ENCODE results near the gene LSR. TPM values are rescaled to one million over a fixed set of nuclear protein-coding genes. Genes with fewer than 3 reads are reported as not detected.

The LSR gene
- total RNA-seq, 2 donors from 2014 or later, result 252 TPM

DNA sequence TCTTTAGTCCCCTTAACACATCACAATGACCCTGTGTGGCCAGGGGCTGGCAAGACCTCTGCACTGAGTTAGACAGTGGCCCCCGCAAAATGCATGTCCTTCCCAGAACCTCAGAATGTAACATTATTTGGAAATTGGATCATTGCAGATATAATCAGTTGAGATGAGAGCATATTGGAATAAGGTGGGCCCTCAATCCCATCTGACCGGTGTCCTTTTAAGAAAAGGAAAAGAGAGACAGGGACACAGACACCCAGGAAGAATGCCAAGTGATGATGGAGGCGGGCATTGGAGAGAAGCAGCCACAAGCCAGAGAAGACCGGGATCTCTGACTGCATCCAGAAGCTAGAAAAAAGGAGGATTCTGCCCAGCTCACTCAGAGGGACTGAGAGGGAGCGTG, 22.1 kb upstream of the LSR start:
- no peak for DNase-seq
- Histone ChIP-seq H3K4me3 (no peak overlapping the region), H3K9ac (ENCODE audit: low read depth in 2 of 2, low read length in 2 of 2) (no peak overlapping the region)

GRCh38 chr19:35228177-35228930, 20.4 kb upstream of the LSR start, which contains the start of gene FAM187B:
Gene FAM187B, minus strand, starts transcription at chr19:35228739. Its CDS starts 59 bp downstream, at chr19:35228680.
- DNase-seq, result no peak
- H3K36me3 ChIP-seq, result no peaks in the 10 kb centered on the region
- H3K9me3 ChIP-seq, result no peaks in the 10 kb centered on the region
- no peak within 1 kb of the TSS for H3K9ac ChIP-seq (ENCODE audit: low read depth in 2 of 2, low read length in 2 of 2)
- no peak within 1 kb of the TSS for H3K27ac ChIP-seq
- H3K4me3 ChIP-seq, result no peak within 1 kb of the TSS
- H3K4me1 ChIP-seq, result no peaks in the 10 kb centered on the region
- intact Hi-C loops (cut with DNase I), result loop anchor here (10.0 kb wide), 1 partner anchor 164 kb away; no protein-coding TSS in a partner anchor
- TF ChIP-seq, protein P1, sequence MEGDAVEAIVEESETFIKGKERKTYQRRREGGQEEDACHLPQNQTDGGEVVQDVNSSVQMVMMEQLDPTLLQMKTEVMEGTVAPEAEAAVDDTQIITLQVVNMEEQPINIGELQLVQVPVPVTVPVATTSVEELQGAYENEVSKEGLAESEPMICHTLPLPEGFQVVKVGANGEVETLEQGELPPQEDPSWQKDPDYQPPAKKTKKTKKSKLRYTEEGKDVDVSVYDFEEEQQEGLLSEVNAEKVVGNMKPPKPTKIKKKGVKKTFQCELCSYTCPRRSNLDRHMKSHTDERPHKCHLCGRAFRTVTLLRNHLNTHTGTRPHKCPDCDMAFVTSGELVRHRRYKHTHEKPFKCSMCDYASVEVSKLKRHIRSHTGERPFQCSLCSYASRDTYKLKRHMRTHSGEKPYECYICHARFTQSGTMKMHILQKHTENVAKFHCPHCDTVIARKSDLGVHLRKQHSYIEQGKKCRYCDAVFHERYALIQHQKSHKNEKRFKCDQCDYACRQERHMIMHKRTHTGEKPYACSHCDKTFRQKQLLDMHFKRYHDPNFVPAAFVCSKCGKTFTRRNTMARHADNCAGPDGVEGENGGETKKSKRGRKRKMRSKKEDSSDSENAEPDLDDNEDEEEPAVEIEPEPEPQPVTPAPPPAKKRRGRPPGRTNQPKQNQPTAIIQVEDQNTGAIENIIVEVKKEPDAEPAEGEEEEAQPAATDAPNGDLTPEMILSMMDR (IDR thresholded peaks at IDR 0.05), result no peak
- H3K27me3 ChIP-seq, result no peaks in the 10 kb centered on the region

More for the DNA sequence above, 22.1 kb upstream of the LSR start:
- no peaks in the 10 kb centered on the region for H3K27me3 ChIP-seq
- intact Hi-C loops (cut with DNase I), result loop anchor here (10.0 kb wide), 1 partner anchor 162 kb away; no protein-coding TSS in a partner anchor
- no peaks in the 10 kb centered on the region for H3K9me3 ChIP-seq
- H3K27ac ChIP-seq, result no peak overlapping the region
- no peaks in the 10 kb centered on the region for H3K4me1 ChIP-seq
- no peaks in the 10 kb centered on the region for H3K36me3 ChIP-seq
- TF ChIP-seq, protein P1 (IDR thresholded peaks at IDR 0.05), result no peak

- Histone ChIP-seq H3K4me3 (no peak overlapping the region), H3K4me1 (no peaks in the 10 kb centered on the region), H3K9ac (ENCODE audit: low read depth in 2 of 2, low read length in 2 of 2) (no peak overlapping the region), H3K27me3 (no peaks in the 10 kb centered on the region), H3K27ac (no peak overlapping the region), H3K36me3 (no peaks in the 10 kb centered on the region), H3K9me3 (no peaks in the 10 kb centered on the region)
- intact Hi-C loops (cut with DNase I), result loop anchor here (10.0 kb wide), 1 partner anchor 165 kb away; no protein-coding TSS in a partner anchor
- no peak for DNase-seq
- TF ChIP-seq, protein P1 (IDR thresholded peaks at IDR 0.05), result no peak
Measured at GRCh38 chr19:35229601-35230000, 19.2 kb upstream of the LSR start.

- TF ChIP-seq, protein P1 (IDR thresholded peaks at IDR 0.05), result no peak
- intact Hi-C loops (cut with DNase I), result no loop called here
- no peak for DNase-seq
Measured at GRCh38 chr19:35231956-35232645, 16.7 kb upstream of the LSR start.

GRCh38 chr19:35232912-35233311, 15.9 kb upstream of the LSR start:
- Histone ChIP-seq H3K4me1 (no peaks in the 10 kb centered on the region), H3K9me3 (no peaks in the 10 kb centered on the region), H3K27me3 (no peaks in the 10 kb centered on the region), H3K27ac (no peak overlapping the region), H3K4me3 (no peak overlapping the region), H3K36me3 (no peaks in the 10 kb centered on the region), H3K9ac (ENCODE audit: low read depth in 2 of 2, low read length in 2 of 2) (no peak overlapping the region)
- no peak for DNase-seq
- intact Hi-C loops (cut with DNase I), result no loop called here
- TF ChIP-seq, protein P1 (IDR thresholded peaks at IDR 0.05), result no peak

More at GRCh38 chr19:35231956-35232645, 16.7 kb upstream of the LSR start:
- no peaks in the 10 kb centered on the region for H3K4me1 ChIP-seq
- no peak overlapping the region for H3K4me3 ChIP-seq
- H3K9ac ChIP-seq (ENCODE audit: low read depth in 2 of 2, low read length in 2 of 2), result no peak overlapping the region
- H3K27ac ChIP-seq, result no peak overlapping the region
- no peaks in the 10 kb centered on the region for H3K9me3 ChIP-seq
- no peaks in the 10 kb centered on the region for H3K36me3 ChIP-seq
- no peaks in the 10 kb centered on the region for H3K27me3 ChIP-seq

All from colonic mucosa (tissue), 4 donors.